LoVo (cell line): ENCODE results near the gene SULT4A1.

ENCODE experiments used
- DNase-seq: peaks from one replicate; pipeline ENCODE4 v3.0.0-alpha.2; 2016; ENCODE audit warnings: low spot score

The SULT4A1 gene

DNA sequence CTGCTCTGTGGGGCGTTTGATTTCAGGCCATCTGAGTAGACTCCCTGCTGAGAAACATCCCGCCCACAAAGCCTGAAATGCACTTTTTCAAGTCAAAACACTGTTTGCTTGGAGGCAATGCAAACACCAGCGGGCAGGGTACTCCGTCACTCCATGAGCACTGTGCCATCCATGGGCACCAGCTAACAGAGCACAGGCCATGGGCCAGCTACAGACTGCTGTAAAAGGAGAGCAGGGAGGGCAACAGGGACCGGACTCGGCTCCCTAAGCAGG lies 33.7 kb downstream of the SULT4A1 start:
- DNase-seq = no peak

DNA sequence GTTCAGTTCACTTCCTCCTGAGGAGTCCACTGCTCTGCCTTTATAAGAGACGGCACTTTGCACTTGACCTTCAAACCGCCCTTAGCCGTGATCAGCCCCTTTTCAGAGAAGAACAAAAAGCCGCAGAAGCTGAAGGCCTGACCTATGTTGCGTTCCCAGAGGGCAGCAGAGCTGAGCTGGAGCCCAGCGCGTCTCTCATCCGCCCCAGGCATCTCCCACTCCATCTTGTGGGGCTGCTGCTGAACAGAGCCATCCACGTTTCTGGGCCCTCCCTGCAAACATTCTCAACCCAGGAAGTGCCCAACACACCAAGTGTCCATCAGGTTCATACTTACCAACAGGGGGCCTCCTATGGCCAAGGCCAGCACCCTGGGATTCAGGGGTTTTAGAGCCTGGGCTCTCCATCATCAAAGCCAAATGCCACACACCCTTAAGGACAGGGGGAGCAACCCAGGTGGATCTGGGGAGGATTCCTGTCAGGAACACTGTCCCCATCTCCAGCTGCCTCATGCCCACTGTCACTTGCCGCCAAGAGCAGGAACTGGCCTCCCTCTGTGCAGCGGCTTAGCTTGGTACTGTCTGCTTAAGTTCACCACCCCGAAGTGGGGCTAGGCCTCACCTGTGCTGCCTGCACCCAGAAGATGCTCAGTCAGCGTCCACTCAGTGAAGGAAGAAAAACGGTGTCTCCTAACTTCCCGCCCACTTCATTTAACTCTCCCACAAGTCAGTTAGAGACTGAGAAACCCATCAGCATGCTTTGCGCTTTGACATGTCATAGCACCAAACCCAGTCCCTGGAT lies 34.2 kb downstream of the SULT4A1 start:
- DNase-seq = no peak

DNA sequence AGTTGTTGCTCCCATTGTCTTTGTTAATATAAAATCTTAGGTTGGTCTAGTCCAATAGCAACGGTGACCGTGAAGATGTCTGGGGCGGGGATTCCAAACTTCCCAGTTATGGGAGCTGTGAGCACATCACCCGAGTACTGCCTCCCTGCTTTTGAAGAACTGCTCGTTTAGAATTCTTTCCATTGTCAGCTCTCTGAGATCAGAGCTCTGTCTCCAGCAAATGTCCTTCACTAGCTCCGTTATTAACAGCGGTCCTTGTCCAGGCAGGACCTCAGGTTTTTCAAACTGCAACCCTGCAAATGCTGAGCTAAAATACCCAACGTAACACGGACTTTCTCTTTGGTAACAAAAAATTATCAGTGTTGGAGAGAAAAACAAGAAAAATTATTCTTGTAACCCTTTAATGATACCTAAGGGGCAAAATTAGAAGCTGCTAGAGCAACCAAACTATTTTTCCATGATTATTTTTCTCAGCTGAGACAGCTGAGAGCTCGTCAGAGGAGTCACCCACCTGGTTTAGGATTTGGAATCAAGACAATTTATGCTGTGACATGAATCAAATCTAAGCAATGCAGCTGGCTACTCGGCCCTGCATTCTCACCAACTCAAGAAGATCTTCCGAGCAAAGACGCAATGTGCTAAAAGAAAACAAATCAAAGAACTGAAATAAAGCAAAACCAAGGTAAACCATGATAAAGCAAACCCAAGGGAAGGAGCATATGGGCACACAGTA lies 35.1 kb downstream of the SULT4A1 start:
- no peak for DNase-seq

DNA sequence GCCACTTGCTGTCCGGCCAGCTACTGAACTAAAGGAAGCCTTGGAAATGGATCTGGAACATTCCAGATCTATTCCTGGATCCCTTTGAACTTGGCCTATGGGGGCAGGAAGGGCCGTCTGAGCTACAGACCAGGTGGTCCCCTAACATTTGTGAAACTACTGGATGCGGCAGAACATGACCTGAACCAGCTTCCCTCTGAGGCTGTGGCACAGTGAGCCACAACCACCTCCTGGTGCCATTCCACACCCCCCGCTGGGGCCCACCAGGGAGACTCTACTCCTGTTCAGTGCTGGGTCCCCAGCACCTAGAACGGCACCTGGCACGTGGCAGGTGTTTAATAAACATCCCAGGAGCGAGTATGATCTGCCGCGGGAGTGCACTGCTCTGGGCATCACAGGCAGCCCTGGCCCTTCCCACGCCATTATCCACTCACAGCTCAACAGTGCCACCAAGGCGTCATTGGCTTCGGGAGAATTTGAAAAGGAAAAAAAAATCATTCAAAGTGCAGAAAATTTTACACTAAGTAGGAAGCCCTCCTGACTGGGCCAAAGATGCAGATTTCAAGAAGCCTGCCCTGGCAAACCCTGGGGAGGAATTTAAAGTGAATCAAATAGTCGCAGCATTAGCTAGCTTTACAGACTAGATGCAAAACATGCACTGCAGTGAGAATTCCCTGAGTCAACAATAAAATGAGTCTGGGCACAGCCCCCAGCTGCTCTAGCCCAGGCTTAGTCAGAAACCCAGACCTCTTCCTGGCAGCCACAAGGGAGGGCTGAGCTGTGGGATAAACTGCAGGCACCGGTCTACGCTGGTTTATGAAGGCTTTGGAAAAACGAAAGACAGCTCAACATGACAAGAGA lies 35.9 kb downstream of the SULT4A1 start:
- DNase-seq = no peak

- DNase-seq = no peak
These were observed 36.7 kb downstream of the SULT4A1 start for GRCh38 chr22:43825651-43826050.

- DNase-seq = no peak
These were observed 37.4 kb downstream of the SULT4A1 start for GRCh38 chr22:43824724-43825420.

GRCh38 chr22:43823911-43824665 lies 38.2 kb downstream of the SULT4A1 start:
- no peak for DNase-seq

DNA sequence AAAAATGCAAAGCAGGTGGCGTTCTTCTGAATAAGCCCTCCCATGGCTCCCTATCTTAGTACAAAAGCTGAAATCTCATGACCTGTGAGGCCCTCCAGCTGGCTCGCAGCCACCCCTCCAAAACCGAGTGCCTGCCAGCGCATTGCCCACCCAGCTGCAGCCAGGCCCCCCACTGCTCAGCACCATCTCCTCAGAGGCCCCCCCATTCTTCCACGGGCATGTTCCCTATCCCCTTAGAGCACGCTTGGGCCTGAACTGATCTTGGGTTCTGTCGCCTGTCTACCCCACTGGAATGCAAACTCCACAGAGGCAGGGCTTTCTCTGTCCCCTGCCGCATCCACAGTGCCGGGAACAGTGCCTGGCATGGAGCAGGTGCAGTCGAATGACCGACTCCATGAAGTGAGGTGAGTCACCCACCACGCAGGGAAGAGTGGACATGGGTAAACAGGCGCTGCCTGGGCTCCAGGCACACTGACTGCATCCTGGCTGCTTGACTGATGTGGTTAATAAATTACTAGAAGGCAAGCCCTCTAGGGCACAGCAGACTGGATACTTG lies 38.9 kb downstream of the SULT4A1 start:
- DNase-seq = peak; percentile 63

DNA sequence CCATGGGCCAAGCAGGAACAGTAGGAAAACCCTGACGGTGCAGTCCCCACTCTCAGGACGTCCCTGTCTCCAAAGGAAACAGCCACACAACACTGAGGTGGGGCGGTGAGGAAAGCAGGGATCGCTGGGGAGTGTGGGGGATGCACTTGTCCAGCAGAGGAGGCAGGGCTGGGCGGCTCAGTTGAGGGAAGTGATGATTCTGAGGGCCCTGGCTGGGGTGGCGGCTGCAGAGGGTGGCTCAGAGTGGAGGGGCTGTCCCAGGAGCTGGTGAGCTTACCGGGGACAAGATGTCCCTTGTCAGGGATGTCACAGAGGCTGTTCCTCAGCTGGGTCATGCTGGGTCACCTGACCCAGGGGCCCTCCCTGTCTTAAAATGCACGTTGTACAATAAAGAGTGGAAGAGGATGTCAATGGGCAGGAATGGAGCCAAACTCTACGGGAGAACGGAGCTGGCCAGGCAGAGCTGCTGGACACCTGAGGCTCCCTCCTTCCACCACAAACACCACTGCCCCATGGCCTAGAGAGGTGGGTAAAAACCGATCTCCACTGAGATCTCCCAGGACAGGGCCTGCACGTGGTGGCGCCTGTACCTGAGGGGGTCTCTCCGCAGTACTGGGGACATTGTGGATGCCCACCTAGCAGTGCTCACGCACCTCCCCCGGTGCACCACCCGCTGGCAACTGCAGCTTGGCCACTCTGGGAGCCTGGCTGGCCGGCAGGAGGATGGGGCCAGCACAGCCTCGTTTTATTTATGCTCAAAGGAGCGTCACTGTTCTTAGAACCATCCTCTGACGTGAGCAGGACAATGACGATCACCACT lies 40.5 kb downstream of the SULT4A1 start:
- no peak for DNase-seq

GRCh38 chr22:43820651-43821305 lies 41.5 kb downstream of the SULT4A1 start:
- no peak for DNase-seq

GRCh38 chr22:43819931-43820640 lies 42.2 kb downstream of the SULT4A1 start:
- DNase-seq = no peak

DNA sequence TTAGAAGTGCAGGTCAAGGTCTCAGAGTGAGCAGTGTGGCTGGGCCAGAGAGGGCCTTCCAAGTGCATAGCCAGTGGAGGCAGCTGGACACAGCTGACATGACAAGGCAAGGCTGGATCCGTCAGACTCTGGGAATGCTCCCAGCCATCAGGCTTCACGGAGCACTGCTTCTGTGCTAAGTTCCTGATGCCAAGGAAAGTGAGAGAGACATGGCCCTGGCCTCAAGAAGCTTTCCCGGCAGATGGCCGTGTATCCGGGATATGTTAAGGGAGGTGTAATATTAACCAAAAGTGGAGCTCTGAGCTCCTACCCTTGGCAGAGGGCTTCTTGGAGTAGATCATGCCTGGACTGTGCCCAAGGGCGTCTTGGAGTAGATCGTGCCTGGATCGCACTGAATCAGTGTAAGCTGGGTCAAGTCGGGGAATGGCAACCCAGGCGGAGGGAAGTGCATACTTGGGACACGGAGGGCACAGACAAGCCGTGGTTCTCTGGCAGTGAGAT lies 42.8 kb downstream of the SULT4A1 start:
- no peak for DNase-seq

- no peak for DNase-seq
These were observed 43.3 kb downstream of the SULT4A1 start for GRCh38 chr22:43818981-43819380.

DNA sequence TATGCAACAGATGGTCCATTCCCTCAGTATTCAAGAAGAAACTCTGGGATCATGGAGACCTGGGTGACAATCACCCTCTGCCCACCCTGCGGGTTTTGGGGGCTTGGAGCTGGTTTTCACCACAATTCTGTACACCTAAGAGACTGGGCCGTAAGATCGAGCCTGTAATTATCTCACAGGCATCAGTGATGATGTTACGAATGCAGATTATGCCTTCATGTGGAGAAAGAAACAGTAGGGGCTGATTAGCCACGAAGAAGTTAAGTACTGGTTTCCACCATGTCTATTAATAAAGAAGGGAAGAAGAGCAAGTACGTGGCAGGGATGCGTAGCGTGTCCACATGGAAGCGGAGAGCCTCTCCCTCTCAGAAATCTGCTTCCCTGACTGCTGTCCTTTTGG lies 44.9 kb downstream of the SULT4A1 start:
- no peak for DNase-seq

- DNase-seq = no peak
These were observed 48.0 kb downstream of the SULT4A1 start for GRCh38 chr22:43814264-43814663.

DNA sequence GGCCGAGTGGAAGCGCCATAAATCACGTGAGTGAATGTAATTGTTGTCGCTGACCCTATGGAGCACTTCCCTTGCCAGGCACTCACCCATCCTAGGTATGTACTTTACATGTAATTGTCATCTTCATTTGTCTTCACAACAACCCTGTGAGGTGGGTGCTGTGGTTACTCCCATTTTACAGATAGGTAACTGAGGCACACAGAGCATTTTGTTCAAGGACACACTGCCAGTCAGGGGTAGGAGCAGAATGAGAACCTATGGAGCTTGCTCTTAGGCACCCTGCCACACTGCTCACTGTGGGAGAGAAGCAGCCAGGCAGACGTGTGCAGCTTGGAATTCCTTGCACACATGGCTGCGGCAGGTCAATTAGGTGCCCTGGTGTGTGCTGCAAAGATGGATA lies 49.4 kb downstream of the SULT4A1 start:
- no peak for DNase-seq

GRCh38 chr22:43812149-43812842 lies 50.0 kb downstream of the SULT4A1 start, which contains the start of gene EFCAB6:
EFCAB6 (minus strand) TSS chr22:43812305; CDS start chr22:43782318, 29,987 bp downstream.
- peak; percentile 95 for DNase-seq

GRCh38 chr22:43811777-43812148 lies 50.5 kb downstream of the SULT4A1 start:
- peak; percentile 23 for DNase-seq
